Fibroblast of skin of left quadriceps (primary cell): ENCODE results near the gene IFI27L2.

Experiments
- DNase-seq, 2 experiments: peaks; one replicate each; pipeline ENCODE4 v3.0.0-alpha.2; 2013; ENCODE audit warnings: low read depth in 2 of 2

Gene IFI27L2

GRCh38 chr14:94123296-94123695, 6.1 kb downstream of the IFI27L2 start:
- DNase-seq: no peak

- no peak for DNase-seq
Observed at GRCh38 chr14:94122438-94122837, 7.0 kb downstream of the IFI27L2 start.

GRCh38 chr14:94121485-94121884, 7.9 kb downstream of the IFI27L2 start:
- no peak for DNase-seq

GRCh38 chr14:94120667-94121340, 8.6 kb downstream of the IFI27L2 start:
- DNase-seq: no peak

- DNase-seq: no peak
Observed at GRCh38 chr14:94119071-94119470, 10.3 kb downstream of the IFI27L2 start.

GRCh38 chr14:94117856-94118255, 11.5 kb downstream of the IFI27L2 start:
- no peak for DNase-seq

- DNase-seq: no peak
Observed at GRCh38 chr14:94116701-94117100, 12.7 kb downstream of the IFI27L2 start.

GRCh38 chr14:94115631-94116030, 13.8 kb downstream of the IFI27L2 start:
- no peak for DNase-seq

- DNase-seq: no peak
Observed at GRCh38 chr14:94115058-94115591, 14.3 kb downstream of the IFI27L2 start.

- DNase-seq: no peak
Observed at GRCh38 chr14:94114589-94115057, 14.8 kb downstream of the IFI27L2 start.

- no peak for DNase-seq
Observed at GRCh38 chr14:94113908-94114588, 15.4 kb downstream of the IFI27L2 start.

GRCh38 chr14:94113490-94113889, 15.9 kb downstream of the IFI27L2 start:
- no peak for DNase-seq

- no peak for DNase-seq
Observed at GRCh38 chr14:94113073-94113472, 16.3 kb downstream of the IFI27L2 start.

GRCh38 chr14:94112513-94113063, 16.8 kb downstream of the IFI27L2 start:
- no peak for DNase-seq

- DNase-seq: no peak
Observed at GRCh38 chr14:94111276-94112095, 17.9 kb downstream of the IFI27L2 start.

GRCh38 chr14:94110552-94111181, 18.7 kb downstream of the IFI27L2 start, which contains the start of gene IFI27:
TSS of gene IFI27 (plus strand) at chr14:94110736.
- no peak for DNase-seq

GRCh38 chr14:94109915-94110250, 19.5 kb downstream of the IFI27L2 start:
- no peak for DNase-seq

- no peak for DNase-seq
Observed at GRCh38 chr14:94104731-94105130, 24.7 kb downstream of the IFI27L2 start.

- DNase-seq: no peak
Observed at GRCh38 chr14:94103554-94104150, 25.8 kb downstream of the IFI27L2 start.

GRCh38 chr14:94102768-94103482, 26.5 kb downstream of the IFI27L2 start:
- DNase-seq: no peak
